WERI-Rb-1 (cell line): ENCODE results near the gene LNPEP.

Experiments
- DNase-seq: peaks from one replicate; pipeline ENCODE4 v3.0.0-alpha.2; 2020
- H3K27ac ChIP-seq: fragments of 250-450 bp; sonication (Bioruptor Pico); 2 replicates; pipeline ENCODE4 v1.5.1; 2020; ENCODE audit warnings: mild to moderate bottlenecking, moderate library complexity
- H3K27me3 ChIP-seq: fragments of 250-450 bp; sonication (Bioruptor Pico); 2 replicates; pipeline ENCODE4 v1.5.1; 2021; ENCODE audit warnings: mild to moderate bottlenecking, low read depth, moderate library complexity; ENCODE audit not compliant: insufficient read depth, severe bottlenecking
- H3K36me3 ChIP-seq: fragments of 250-450 bp; sonication (Bioruptor Pico); 2 replicates; pipeline ENCODE4 v1.5.1; 2020; ENCODE audit warnings: mild to moderate bottlenecking, moderate library complexity
- H3K4me3 ChIP-seq: 2 replicates; pipeline ENCODE4 v1.5.1; 2011; ENCODE audit warnings: low read depth, mild to moderate bottlenecking, control low read depth, low read length
- H3K9me3 ChIP-seq: fragments of 250-450 bp; sonication (Bioruptor Pico); 2 replicates; pipeline ENCODE4 v1.5.1; 2021; ENCODE audit warnings: mild to moderate bottlenecking, moderate library complexity; ENCODE audit not compliant: severe bottlenecking
- CTCF ChIP-seq: IDR thresholded peaks from 2 replicates; pipeline ENCODE4 v1.5.1; 2011; ENCODE audit warnings: low read depth, mild to moderate bottlenecking, control low read depth, inconsistent platforms, low read length

Gene LNPEP

GRCh38 chr5:96901841-96902240 lies 34.0 kb upstream of the LNPEP start:
- no peak overlapping the region for H3K4me3 ChIP-seq
- no peak for DNase-seq
- no peak for TF ChIP-seq CTCF
- no peaks in the 10 kb centered on the region for H3K27me3 ChIP-seq
- H3K9me3 ChIP-seq: no peaks in the 10 kb centered on the region
- no peaks in the 10 kb centered on the region for H3K36me3 ChIP-seq
- no peak overlapping the region for H3K27ac ChIP-seq

- Histone ChIP-seq H3K36me3 (no peaks in the 10 kb centered on the region), H3K4me3 (no peak overlapping the region), H3K9me3 (no peaks in the 10 kb centered on the region), H3K27me3 (no peaks in the 10 kb centered on the region), H3K27ac (no peak overlapping the region)
- DNase-seq: no peak
- TF ChIP-seq CTCF: no peak
These were observed 33.0 kb upstream of the LNPEP start for GRCh38 chr5:96902876-96903275.

- H3K36me3 ChIP-seq: no peaks in the 10 kb centered on the region
- DNase-seq: no peak
- H3K27ac ChIP-seq: no peak overlapping the region
- no peaks in the 10 kb centered on the region for H3K9me3 ChIP-seq
- H3K4me3 ChIP-seq: no peak overlapping the region
- no peak for TF ChIP-seq CTCF
- H3K27me3 ChIP-seq: no peaks in the 10 kb centered on the region
These were observed 32.6 kb upstream of the LNPEP start for GRCh38 chr5:96903300-96903699.

- DNase-seq: no peak
- Histone ChIP-seq H3K9me3 (no peaks in the 10 kb centered on the region), H3K4me3 (no peak overlapping the region), H3K36me3 (no peaks in the 10 kb centered on the region), H3K27ac (no peak overlapping the region), H3K27me3 (no peaks in the 10 kb centered on the region)
- no peak for TF ChIP-seq CTCF
These were observed 31.6 kb upstream of the LNPEP start for GRCh38 chr5:96904054-96904931.

- no peak overlapping the region for H3K4me3 ChIP-seq
- H3K36me3 ChIP-seq: no peaks in the 10 kb centered on the region
- no peak for DNase-seq
- no peaks in the 10 kb centered on the region for H3K27me3 ChIP-seq
- no peak overlapping the region for H3K27ac ChIP-seq
- no peaks in the 10 kb centered on the region for H3K9me3 ChIP-seq
- TF ChIP-seq CTCF: no peak
These were observed 30.0 kb upstream of the LNPEP start for GRCh38 chr5:96905864-96906263.

- TF ChIP-seq CTCF: no peak
- Histone ChIP-seq H3K4me3 (no peak overlapping the region), H3K36me3 (no peaks in the 10 kb centered on the region), H3K27me3 (no peaks in the 10 kb centered on the region), H3K9me3 (no peaks in the 10 kb centered on the region), H3K27ac (no peak overlapping the region)
- no peak for DNase-seq
These were observed 26.9 kb upstream of the LNPEP start for GRCh38 chr5:96909003-96909402.
